Activated CD4-positive, alpha-beta T cell treated with anti-CD3 and anti-CD28 coated beads, Interleukin-2, amount 50 U/mL, for 1 hour (primary cell): ENCODE measurements around the gene RAB11FIP5.
"Not testable (repeated sequence)": the region's sequence is repeated elsewhere in the genome, so short reads cannot be mapped to it uniquely, and the experiment has no call there.

Experiments used
- DNase-seq: peaks from one replicate; pipeline ENCODE4 v3.0.0-alpha.2; 2020

Gene RAB11FIP5

DNA sequence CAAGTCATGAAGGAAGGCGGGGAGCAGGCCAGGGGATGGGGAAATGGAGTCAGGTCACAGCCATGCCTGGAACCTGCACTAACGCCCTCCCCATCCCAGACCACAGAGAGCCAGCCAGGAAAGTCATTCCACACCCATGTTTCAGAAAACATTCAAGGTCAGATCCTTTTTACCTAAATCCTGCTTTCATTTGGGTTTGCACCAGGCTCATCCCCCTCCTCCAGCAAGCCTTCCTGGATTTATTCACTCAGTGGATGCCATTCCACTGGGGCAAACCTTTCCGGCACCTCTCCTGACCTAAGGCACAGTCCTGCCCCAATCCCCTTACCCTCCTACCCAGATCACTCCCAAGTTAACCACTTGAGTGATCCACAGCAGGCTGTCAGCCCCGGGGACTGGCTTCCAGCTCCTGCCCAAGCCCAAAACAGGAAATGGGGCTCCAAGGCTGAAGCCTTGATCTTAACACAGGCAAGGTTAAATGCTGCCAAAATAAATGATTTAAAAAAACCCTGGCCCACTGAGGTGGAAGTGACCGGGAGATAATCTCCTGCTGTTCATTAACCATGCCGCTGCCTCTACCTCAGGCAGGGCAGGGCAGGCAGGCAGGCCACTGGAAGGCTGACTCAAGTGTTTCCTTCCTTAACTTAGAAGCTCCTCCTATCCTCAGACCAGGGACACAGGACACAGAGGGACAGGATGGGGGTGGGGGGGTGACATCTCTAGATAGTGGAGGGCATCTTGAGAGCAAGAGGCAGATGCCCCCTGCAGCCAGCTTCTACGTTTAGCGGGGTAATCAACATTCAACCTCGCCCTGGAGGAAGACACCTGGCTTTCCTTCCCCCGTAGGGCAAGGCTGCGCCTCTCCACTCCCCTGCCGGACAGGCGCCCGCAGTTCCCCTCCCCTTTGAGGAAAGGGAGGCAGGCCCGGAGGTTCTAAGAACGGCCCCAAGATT is 1.4 kb downstream of the RAB11FIP5 start:
- DNase-seq: no peak

DNA sequence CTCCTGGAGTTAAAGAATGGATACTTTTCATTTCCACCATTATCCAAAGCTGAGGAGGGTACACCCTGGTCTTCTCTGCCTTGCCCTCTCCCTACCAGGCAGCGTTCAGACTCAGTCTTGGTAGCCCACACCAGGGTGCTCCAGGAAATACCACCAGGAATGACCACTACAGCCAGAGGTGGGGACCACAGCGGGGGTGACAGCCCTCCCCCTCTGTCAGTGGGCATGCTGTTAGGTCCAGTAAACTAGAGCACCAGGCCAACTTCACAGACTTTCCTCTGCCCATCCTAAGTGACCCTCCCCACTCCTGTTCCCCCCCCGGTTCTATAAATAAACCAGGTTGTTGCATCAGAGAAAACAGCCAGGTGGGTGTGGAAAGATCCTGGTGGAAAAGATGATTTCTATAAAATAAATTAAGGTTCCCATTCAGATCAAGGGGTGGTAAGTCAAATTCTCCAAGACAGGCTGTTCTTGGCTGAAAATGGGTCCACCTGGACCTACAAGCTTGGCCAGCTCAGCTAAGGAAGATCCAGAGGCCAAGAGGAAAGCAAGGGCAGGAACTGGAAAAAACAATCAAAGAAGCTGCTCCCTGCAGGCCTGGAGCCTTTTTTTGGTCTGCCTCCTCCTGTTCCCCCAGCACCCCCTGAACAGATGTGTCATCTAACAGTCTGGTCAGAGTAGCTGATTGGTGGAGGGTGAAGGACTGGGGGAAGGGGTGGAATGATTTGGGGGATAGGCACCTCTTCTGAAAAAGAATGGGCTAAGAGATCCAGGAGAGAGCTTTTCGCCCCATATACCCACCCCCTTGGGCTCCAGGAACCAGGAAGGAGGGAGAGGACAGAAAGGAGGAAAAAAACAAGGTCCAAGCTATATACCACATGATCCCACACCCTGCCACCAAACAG is 2.3 kb downstream of the RAB11FIP5 start:
- no peak for DNase-seq

DNA sequence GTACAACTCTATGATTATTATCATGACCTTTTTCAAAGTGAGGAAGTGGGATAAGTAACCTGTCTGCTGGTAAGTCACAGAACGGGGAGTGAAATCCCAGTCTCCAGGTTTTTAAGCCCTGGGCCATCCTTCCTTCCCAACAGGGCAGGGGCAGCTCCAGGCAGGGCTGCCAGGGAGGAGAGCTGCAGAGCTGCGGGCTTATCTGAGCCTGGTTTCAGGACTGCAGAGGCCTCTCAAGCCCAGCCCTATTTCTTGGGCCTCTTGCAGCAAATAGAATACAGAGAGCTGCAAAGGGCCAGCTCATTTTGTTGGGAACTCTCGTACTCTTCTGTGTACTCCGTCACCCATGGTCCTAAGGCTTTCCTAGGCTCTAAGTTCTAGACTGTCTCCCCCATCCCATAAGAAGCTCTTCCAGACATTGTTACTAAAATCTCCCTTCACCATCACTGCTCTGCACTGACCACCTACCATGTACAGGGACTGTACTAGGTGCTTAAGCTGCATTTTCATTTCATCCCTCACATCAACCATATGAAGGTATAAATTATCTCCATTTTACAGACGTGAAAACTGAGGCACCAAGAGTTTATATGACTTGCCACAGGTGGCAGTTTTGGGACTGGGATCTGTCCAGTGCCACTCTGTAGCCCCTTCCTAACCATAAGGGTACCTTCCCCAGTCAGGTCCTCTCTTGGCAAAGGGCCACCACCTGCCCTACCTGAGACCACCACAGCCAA is 3.1 kb downstream of the RAB11FIP5 start:
- no peak for DNase-seq

DNA sequence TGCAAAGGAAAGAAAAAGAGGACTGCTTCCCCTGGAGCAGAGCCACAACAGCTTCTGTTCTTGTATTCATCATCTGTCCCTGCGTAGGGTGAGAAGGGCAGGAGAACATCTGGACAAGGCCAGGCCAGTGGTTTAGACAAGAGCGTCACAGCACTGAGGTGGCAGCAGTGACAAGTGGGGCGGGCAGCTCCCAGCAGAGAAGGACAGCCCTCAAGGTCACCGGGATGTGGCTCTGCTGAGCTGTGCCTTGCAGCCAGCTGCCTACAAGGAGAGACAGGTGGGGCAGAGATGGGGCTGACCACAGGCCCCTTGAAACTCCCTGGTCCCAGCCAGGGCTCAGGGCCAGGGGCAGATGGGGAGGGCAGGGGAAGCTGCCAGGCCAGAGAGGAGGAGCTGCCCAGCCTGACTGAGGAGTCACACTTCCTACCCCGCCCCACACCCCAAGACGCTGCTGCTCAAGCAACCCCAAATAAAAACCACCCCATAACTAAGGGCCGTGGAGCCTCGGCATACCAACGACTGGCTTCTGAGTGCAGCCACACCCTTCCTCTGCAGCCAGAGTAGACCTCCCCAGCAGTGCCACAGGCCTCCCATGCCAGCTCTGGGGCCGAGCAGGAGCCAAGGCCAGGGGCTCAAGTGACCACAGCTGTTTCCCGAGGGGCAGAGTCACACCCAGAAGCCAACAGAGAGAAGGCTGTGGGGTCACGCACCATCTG is 5.4 kb downstream of the RAB11FIP5 start:
- DNase-seq: no peak

DNA sequence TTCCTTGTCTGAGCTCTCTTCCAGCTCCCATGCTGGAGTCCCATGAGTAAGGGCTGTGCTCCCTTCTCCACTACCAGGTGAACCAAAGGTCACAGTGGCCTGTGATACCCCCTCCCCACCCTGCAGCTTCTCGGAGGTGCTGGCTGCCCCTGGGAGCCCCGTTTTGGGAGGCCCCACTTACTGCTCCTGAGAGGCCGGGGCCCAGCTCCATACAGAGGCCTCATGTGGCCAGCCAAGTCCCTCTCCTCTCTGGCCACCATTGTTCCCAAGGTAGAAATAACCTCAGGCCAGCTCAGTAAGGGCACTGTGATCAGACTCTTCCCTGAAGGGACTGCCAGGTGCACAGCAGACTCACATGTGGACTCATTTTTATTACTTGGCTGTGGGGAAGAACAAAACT is 6.0 kb downstream of the RAB11FIP5 start:
- DNase-seq: no peak

DNA sequence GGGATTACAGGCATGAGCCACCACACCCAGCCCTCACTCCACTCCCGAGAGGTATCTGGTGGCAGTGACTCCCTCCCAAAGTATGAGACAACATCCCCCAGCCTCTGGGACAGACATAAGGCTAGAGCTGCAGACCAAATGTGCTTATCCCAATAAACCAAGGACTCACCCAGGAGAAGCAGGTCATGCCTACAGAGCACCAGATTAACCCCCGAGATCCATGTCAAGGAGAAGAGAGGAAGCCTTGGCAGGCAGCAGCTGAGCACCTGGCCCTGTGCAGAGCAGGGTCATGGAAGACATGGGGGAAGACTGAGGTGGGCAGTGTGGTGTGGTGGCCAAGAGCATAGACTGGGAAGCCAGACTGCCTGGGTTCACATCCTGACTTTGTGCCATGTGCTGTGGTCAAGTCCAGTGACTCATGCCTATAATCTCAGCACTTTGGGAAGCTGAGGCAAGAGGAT is 7.2 kb downstream of the RAB11FIP5 start:
- no peak for DNase-seq

DNA sequence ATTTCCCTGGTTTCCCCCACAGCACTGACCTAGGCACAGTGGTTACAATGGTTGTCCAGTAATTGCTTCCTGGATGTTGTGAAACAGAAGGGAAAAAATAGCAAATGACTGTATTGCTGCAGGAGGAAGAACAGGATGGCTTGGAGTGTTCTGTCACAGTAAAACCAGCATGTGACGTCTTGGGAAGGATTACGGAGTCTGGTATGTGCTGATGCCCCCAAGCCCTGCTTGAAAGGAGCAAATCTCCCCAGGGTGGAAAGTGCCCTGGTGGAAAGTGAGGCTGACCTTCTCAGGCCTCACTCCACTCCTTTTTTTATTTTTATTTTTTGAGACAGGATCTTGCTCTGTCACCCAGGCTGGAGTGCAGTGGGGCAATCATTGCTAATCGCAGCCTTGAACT is 7.8 kb downstream of the RAB11FIP5 start:
- DNase-seq: no peak

DNA sequence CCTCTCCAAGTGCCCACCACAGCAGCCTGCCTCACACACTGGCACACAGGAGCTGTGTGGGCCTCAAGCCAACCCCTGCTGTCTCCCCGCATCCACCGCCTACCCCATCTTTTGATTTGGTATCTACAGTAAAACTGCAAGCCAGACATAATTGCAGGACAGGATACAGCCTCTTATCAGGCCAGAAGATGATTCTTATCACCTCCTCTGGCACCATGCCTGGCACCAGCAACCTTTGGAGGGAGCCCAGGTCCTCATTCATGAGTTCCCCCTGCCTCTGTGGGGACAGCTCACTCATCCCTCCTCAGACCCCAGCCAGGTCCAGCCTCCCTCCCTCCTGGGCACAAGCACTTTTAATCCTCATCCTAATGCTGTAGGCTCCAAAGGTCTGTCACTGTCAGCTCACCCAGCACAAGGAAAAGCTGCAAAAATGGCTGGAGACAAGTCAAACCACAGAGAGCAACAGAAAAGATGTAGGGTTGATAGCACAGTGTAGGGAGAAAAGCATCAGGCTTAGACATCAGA is 9.7 kb downstream of the RAB11FIP5 start:
- no peak for DNase-seq

DNA sequence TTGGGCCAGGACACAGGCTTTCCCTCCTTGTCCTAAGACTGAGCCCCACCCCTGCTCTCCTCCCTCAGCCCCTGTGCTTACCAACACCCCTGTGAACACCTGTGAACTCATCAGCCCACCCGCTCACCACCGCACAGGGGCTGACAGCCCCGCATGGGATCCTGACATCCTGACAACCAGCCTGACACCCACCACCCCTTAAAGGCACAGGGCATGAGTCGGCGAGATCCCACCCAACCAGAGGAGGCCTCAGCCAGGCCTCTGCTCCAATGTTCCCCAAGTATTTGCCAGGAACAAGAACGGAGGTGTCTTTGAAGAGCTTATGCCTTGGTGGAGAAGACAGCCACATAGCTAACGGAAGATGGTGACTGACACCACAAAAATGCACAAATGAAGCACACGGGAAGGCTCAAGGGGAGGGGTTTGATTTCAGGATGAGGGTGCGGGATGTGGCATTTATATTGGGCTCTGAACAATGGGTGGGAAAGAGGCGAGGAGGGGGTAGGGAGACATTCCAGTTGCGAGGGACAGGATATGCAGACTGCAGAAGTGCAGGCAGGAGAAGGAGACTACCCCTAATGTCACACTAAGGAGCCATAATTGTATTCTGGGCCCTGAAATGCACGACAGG is 11.0 kb downstream of the RAB11FIP5 start:
- DNase-seq: no peak

DNA sequence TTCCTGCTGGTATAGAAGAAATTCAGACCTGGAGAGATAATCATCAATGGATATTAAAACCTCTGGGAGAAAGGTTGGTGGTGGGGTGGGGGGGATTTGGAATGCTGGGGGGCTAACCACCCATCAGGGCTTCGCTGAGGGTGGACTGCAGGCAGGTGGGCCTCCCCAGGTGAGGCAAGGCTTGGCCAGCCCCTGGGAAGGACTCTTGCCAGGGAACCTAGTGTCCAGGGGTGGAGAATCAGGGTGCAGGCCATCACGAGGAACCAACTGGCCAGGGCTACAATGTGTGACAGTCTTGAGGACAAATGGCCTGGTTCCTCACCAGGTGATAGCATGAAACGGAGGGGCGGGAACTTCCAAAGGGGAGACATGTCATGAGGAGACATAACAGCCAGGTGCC is 11.8 kb downstream of the RAB11FIP5 start:
- no peak for DNase-seq

DNA sequence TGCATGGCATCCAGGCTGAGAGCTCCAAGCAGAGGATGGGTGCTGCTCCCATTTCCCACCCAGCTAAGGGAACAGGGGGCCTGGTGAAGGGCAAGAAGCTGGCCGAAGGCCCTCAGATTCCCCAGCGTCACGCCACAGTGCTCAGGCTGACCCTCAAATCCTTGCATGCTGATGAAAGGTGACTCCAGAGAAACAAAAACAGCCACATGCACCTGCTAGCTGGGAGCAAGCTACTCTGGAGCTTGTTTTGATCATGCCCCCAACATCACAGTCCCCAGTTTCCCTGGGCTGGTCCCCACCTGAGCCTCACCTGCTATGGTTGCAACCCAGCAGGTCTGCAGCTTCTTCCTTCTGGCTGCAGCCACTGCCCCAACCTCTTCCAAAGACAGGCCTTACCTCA is 13.3 kb downstream of the RAB11FIP5 start:
- no peak for DNase-seq

DNA sequence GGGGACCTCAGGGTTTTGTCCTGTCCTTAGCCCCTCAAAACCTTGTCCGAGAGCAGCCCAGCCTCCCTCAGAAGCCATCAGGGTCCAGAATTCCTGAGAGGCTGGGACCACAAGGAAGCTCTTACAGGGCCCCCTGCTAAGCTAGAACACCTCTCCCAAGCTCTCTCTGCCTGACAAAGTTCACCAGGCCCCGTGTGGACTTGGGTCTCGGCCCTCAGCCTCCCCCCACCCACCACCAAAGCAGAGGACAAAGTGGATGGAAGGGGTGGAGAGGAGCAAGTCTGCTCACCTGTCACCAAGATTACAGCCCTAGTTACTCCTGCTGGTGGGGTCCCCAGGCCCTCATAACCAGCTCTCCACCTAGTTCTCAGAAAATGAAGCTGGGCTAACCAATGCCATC is 16.8 kb downstream of the RAB11FIP5 start:
- no peak for DNase-seq

DNA sequence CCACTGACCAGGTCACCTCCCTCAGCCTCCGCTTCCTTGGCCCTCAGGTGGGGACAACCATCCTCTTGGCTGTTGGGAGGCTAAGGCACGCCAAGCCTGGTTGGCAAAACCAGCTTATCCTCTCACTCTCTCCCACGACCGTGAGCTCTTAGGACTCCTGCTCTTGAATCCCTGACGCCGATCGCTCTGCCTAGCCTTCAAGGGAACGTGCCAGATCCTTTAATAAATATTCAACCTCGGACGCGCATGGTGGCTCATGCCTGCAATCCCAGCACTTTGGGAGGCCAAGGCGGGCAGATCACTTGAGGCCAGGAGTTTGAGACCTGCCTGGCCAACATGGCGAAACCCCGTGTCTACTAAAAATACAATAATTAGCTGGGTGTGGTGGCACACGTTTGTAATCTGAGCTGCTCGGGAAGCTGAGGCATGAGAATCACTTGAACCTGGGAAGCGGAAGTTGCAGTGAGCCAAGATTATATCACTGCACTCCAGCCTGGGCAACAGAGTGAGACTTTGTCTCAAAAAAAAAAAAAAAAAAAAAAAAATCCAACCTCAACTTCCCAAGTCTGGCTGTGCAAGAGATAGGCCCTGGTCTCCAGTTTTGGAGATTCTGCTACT is 19.0 kb downstream of the RAB11FIP5 start:
- not testable (repeated sequence) for DNase-seq

DNA sequence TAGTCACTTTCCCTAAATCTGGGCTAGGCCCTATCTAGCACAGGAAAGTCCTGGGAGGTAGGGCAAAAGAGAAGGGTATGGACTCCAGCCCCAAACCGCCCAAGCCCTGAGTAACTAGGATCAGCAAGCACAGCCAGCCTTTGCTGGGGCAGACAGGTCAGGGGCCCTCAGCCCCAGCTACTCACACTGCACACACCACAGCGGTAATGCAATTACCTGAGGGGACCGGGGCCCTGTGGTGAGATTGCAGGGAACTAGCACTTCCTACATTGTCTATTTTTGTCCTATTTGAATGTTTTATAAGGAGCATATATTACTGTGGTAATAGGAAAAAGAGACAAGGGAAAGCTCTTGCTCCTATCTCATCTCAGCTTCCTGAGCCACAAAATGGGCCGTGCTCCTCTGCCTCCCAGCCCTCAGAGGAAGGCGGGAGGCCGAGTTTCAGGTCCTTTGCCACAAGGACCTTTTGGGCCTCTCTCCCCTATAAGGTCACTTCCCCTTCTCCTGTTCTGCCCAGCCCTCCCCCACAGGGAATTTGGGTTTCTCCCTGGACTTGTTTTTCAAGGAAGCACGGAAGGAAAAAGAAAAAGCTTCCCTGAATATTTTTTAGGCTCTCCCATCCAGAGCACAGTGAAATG is 20.5 kb downstream of the RAB11FIP5 start:
- DNase-seq: no peak

DNA sequence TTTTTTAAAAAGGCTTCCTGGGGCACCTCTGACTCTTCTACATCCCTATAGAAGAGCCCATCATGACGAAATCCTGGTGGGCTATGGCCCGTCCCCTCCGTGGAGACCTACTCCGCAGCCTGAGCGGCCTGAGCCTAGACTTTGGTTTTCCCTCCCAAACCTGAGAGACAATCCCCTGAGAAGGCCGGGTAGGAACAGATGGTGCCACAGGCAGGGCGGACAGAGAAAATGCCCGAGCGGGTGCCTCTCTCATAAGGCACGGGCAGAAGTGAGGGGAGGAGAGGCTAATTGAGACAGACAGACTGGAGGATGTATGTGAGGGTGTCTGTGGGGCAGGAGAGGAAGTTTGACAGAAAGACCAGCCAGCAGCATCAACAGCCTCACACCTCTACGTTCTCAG is 21.1 kb downstream of the RAB11FIP5 start:
- no peak for DNase-seq

DNA sequence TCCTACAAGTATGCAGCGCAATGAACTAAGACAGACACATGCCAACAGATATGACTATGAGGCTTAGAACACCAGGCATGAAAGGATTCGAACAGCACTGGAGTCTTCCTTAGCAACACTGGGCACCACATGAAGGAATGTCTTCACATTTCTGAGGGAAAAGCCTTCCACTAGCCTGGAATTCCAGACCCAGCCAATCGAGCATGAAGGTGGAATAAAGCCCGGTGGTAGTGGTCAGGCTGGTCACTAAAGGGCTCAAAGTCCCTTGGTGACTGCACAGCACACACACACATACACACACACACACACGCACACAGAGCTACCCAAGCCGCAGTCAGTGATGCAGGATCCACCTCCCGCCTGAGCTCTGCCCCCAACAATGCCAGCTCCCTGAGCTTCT is 21.6 kb downstream of the RAB11FIP5 start:
- DNase-seq: no peak

DNA sequence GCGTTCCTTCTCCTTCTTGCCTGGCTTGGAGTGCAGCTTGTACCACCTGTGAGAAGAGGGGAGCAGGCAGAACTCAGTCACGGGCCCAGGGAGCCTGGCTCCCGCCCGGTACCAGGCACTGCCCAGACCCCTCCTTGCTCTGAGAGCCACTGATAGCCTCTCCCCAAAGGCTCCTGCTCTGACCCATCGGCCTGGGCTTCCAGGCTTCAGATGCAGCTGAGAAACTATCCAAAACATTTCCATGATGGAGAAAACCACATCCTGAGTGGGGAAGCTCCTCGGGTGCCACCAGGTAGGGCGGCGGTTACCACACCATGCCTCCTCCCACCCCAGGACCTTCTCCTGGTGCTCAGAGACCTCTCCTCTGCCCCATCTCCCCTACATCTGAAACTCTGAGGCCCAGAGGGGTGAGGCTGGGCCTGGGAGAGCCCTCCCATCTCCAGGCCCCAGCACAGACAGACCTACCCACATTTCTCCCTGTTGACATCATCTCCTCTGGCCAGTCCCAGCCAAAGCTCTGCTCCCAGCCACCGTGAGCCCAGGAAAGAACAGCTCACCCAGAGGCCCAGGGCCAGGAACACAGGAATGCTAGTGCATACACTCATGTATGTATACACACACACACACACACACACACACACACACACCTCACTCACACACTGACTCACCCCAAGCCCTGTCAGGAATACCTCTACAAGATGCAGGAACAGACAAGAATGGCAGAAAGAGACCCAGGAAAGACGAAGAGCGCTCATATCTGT is 23.3 kb downstream of the RAB11FIP5 start:
- DNase-seq: no peak

DNA sequence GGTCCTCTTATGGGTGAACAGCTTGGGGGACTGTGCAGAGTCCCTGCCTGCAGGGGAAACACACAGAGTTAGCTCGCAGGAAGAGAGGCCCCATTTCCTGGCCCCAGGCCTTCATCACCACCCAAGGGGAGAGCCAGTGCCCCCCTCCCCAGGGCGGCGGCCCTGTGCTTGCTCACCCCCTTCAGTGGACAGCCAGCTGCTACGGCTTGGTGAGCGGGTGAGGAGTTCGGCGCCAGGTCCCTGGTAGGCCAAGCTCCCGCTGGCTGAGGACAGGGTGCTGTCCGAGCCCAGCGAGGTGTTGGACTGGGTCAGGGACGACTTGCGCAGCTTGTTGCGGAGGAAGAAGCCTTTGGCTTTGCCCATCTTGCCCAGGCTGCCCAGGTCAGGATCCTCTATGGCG is 24.0 kb downstream of the RAB11FIP5 start:
- DNase-seq: no peak

DNA sequence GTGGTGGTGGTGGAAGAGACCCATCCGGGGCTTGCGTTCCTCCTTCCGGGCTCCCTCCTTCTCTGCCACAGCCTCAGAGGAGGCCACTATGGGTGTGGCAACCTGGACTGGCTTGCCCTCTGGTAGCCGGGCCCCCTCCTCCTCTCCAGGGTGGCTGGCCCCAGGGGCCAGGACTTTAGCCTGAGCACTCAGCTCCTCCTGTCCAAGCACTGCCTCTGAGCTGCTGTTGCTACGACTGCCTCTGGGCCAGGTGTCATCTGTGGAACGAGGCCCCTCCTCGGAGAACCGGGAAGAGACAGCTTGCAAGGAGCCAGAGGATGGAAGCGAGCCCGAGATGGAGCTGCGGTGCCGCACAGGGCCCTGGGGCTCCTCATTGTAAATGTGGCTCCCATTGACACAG is 24.5 kb downstream of the RAB11FIP5 start:
- DNase-seq: no peak

DNA sequence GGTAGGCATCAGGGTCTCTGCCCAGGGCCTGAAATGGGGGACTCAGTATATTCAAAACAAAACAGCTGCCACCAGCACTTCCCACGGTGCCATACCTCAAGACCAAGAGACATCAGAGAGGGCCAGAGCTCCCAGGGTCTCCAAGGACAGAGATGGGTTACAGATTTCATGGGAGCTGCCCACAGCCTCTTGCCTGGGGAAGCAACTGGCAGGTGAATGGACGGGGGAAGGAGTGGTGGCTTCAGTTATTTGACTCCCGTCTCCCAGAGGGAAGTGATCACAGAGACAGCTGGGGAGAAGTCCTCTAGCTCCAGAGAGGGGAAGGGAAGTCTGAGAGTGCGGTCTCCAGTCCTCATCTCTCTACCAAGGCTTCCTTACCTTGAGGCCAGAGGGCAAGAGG is 25.4 kb downstream of the RAB11FIP5 start:
- no peak for DNase-seq
